IMR-90 (cell line): ENCODE measurements around the gene C8B. TPM values are rescaled to one million over a fixed set of nuclear protein-coding genes. Genes with fewer than 3 reads are reported as not detected.

ENCODE experiments used
- ATAC-seq: fragments of 200-7000 bp; cut with Tn5 transposase; 2 replicates; pipeline ENCODE4 v1.9.1; 2020; ENCODE audit warnings: low read depth, mild to moderate bottlenecking, moderate library complexity
- BruUV-seq: library from RNA; stranded (reverse); fragments of 400-500 nt; replicated peaks from 2 replicates; lab custom pipeline; 2021; lab: Mats Ljungman, UMichigan
- CTCF ChIA-PET: fragments of 300-600 bp; formaldehyde crosslinking; extraction: SDS; loops from one replicate; lab custom pipeline; 2021; ENCODE audit warnings: antibody characterized with exemption; lab: Yijun Ruan, JAX
- POLR2A ChIA-PET: fragments of 300-600 bp; sonication (Branson Sonifier 250); formaldehyde crosslinking; loops from one replicate; lab custom pipeline; 2022; ENCODE audit warnings: antibody characterized with exemption; ENCODE audit not compliant: unreplicated experiment; lab: Charles Lee
- DNase-seq: peaks from one replicate; pipeline ENCODE4 v3.0.0; 2013
- H2AFZ ChIP-seq: replicated peaks from 2 replicates; pipeline ENCODE3; 2013; ENCODE audit warnings: low read length, mild to moderate bottlenecking; ENCODE audit not compliant: poor library complexity
- H2AK5ac ChIP-seq: 2 replicates; pipeline ENCODE4 v1.6.1; 2013; ENCODE audit warnings: low read depth, low read length, inconsistent platforms
- H2AK9ac ChIP-seq: replicated peaks from 2 replicates; pipeline ENCODE3; 2013; ENCODE audit warnings: mild to moderate bottlenecking, low read depth, low read length, moderate library complexity; ENCODE audit not compliant: poor library complexity
- H2BK120ac ChIP-seq: 2 replicates; pipeline ENCODE4 v1.6.1; 2013; ENCODE audit warnings: low read depth, low read length, inconsistent platforms
- H2BK15ac ChIP-seq: 3 replicates; pipeline ENCODE4 v1.6.1; 2013; ENCODE audit warnings: low read depth, low read length, inconsistent platforms
- H2BK20ac ChIP-seq: 2 replicates; pipeline ENCODE4 v1.6.1; 2013; ENCODE audit warnings: low read depth, mild to moderate bottlenecking, inconsistent platforms, low read length, moderate library complexity
- H2BK5ac ChIP-seq: 2 replicates; pipeline ENCODE4 v1.6.1; 2013; ENCODE audit warnings: mild to moderate bottlenecking, low read depth, low read length, inconsistent platforms; ENCODE audit not compliant: poor library complexity, severe bottlenecking
- H3K14ac ChIP-seq: replicated peaks from 2 replicates; pipeline ENCODE4 v1.6.1; 2013; ENCODE audit warnings: low read depth, low read length, inconsistent platforms
- H3K18ac ChIP-seq: 2 replicates; pipeline ENCODE4 v1.6.1; 2013; ENCODE audit warnings: low read depth, low read length, control low read depth
- H3K23ac ChIP-seq: 2 replicates; pipeline ENCODE4 v1.6.1; 2013; ENCODE audit warnings: low read depth, low read length, inconsistent platforms
- H3K27ac ChIP-seq: 2 replicates; pipeline ENCODE4 v1.5.1; 2013; ENCODE audit warnings: mild to moderate bottlenecking, control low read depth, low read length; ENCODE audit not compliant: insufficient read depth
- H3K27me3 ChIP-seq: 2 replicates; pipeline ENCODE4 v1.6.1; 2013; ENCODE audit warnings: low read length; ENCODE audit not compliant: control insufficient read depth, insufficient read depth
- H3K36me3 ChIP-seq: 2 replicates; pipeline ENCODE4 v1.6.1; 2013; ENCODE audit warnings: low read length, mixed read lengths; ENCODE audit not compliant: control insufficient read depth, insufficient read depth
- H3K4ac ChIP-seq: 2 replicates; pipeline ENCODE4 v1.6.1; 2013; ENCODE audit warnings: low read depth, low read length, inconsistent platforms
- H3K4me1 ChIP-seq: 2 replicates; pipeline ENCODE4 v1.6.1; 2013; ENCODE audit warnings: low read length, mixed read lengths; ENCODE audit not compliant: control insufficient read depth, insufficient read depth
- H3K4me2 ChIP-seq: 2 replicates; pipeline ENCODE4 v1.6.1; 2013; ENCODE audit warnings: low read depth, mild to moderate bottlenecking, control low read depth, low read length, moderate library complexity
- H3K4me3 ChIP-seq: 2 replicates; pipeline ENCODE4 v1.5.1; 2013; ENCODE audit warnings: low read depth, mild to moderate bottlenecking, control low read depth, low read length, moderate library complexity; ENCODE audit not compliant: insufficient read depth
- H3K56ac ChIP-seq: 2 replicates; pipeline ENCODE4 v1.6.1; 2013; ENCODE audit warnings: low read length, inconsistent platforms; ENCODE audit not compliant: insufficient read depth; ENCODE audit errors: extremely low read depth
- H3K79me1 ChIP-seq, 2 experiments: 2 replicates each; pipeline ENCODE4 v1.6.1; 2013; ENCODE audit warnings: low read length in 2 of 2, inconsistent platforms in 1 of 2, low read depth in 1 of 2
- H3K9ac ChIP-seq: 2 replicates; pipeline ENCODE4 v1.6.1; 2013; ENCODE audit warnings: low read depth, low read length, control low read depth
- H3K9me1 ChIP-seq: 2 replicates; pipeline ENCODE4 v1.6.1; 2013; ENCODE audit warnings: low read length, inconsistent platforms; ENCODE audit not compliant: insufficient read depth
- H3K9me3 ChIP-seq: 2 replicates; pipeline ENCODE4 v1.6.1; 2013; ENCODE audit warnings: low read length; ENCODE audit not compliant: control insufficient read depth, insufficient read depth
- H4K20me1 ChIP-seq: 2 replicates; pipeline ENCODE4 v1.6.1; 2013; ENCODE audit warnings: low read length, inconsistent platforms; ENCODE audit not compliant: insufficient read depth
- H4K5ac ChIP-seq: 2 replicates; pipeline ENCODE4 v1.6.1; 2013; ENCODE audit warnings: mild to moderate bottlenecking, low read depth, low read length, control low read depth
- H4K8ac ChIP-seq, 2 experiments: 2 replicates each; pipeline ENCODE4 v1.6.1; 2013; ENCODE audit warnings: low read depth in 2 of 2, low read length in 2 of 2, control low read depth in 1 of 2, inconsistent platforms in 1 of 2
- H4K91ac ChIP-seq: 2 replicates; pipeline ENCODE4 v1.6.1; 2013; ENCODE audit warnings: low read depth, low read length, inconsistent platforms; ENCODE audit not compliant: insufficient read depth
- BHLHE40 ChIP-seq: fragments of 150-350 bp; IDR thresholded peaks from 2 replicates; pipeline ENCODE4 v1.6.1; 2016; ENCODE audit warnings: mild to moderate bottlenecking, low read depth, low read length
- CEBPB ChIP-seq: IDR thresholded peaks from 2 replicates; pipeline ENCODE4 v1.6.1; 2012; ENCODE audit warnings: low read depth, low read length, improper control_type of control experiment
- ELK1 ChIP-seq: fragments of 150-350 bp; IDR thresholded peaks from 2 replicates; pipeline ENCODE4 v1.6.1; 2016; ENCODE audit warnings: low read depth, mild to moderate bottlenecking, low read length, moderate library complexity, borderline replicate concordance
- FOS ChIP-seq: fragments of 150-350 bp; IDR thresholded peaks from 2 replicates; pipeline ENCODE4 v1.6.1; 2016; ENCODE audit warnings: low read depth, low read length
- MAFK ChIP-seq: IDR thresholded peaks from 2 replicates; pipeline ENCODE4 v1.6.1; 2012; ENCODE audit warnings: low read depth, low read length, improper control_type of control experiment
- MAZ ChIP-seq: IDR thresholded peaks from 2 replicates; pipeline ENCODE4 v1.6.1; 2012; ENCODE audit warnings: low read depth, mild to moderate bottlenecking, low read length, improper control_type of control experiment, moderate library complexity, borderline replicate concordance
- MXI1 ChIP-seq: IDR thresholded peaks from 2 replicates; pipeline ENCODE4 v1.6.1; 2012; ENCODE audit warnings: low read depth, mild to moderate bottlenecking, low read length, moderate library complexity, borderline replicate concordance
- POLR2A ChIP-seq: IDR thresholded peaks from 2 replicates; pipeline ENCODE4 v1.6.1; 2012; ENCODE audit warnings: mild to moderate bottlenecking, low read depth, low read length
- RCOR1 ChIP-seq: IDR thresholded peaks from 2 replicates; pipeline ENCODE4 v1.6.1; 2012; ENCODE audit warnings: mild to moderate bottlenecking, low read length, improper control_type of control experiment; ENCODE audit not compliant: insufficient replicate concordance
- RFX5 ChIP-seq: IDR thresholded peaks from 2 replicates; pipeline ENCODE4 v1.8.0; 2012; ENCODE audit warnings: low read depth, mild to moderate bottlenecking, low read length, moderate library complexity
- USF2 ChIP-seq: fragments of 150-350 bp; IDR thresholded peaks from 2 replicates; pipeline ENCODE4 v1.6.1; 2017; ENCODE audit warnings: mild to moderate bottlenecking, antibody characterized with exemption, low read length, low read depth
- WGBS, 2 experiments: methylation state at CpG; one replicate each; pipeline versions ENCODE4 v1.1.5 to v1.1.7; 2013; ENCODE audit warnings: missing lambda C conversion rate in 2 of 2; ENCODE audit not compliant: insufficient read length in 1 of 2; ENCODE audit errors: extremely low coverage in 2 of 2; 5-methylcytosine and 5-hydroxymethylcytosine counted together
- dilution Hi-C: fragments of 300-500 bp; cut with HindIII; formaldehyde crosslinking; loops from one replicate; pipeline ENCODE4 v1.14.3; 2018; ENCODE audit warnings: low sequenced_read_pairs; ENCODE audit not compliant: unreplicated experiment
- in situ Hi-C: fragments of 300-500 bp; cut with MboI; formaldehyde crosslinking; loops from 3 replicates; pipeline ENCODE4 v1.14.3; 2019; ENCODE audit warnings: low sequenced_read_pairs, inconsistent platforms, mixed read lengths
- intact Hi-C: fragments of 100-400 bp; cut with micrococcal nuclease; formaldehyde crosslinking; loops from 2 replicates; pipeline ENCODE4 v1.10.0; 2022
- polyA plus RNA-seq, 3 experiments: library from polyadenylated mRNA; depleted of rRNA; stranded (reverse); fragments of >200 nt; gene quantifications; 2 replicates each; pipeline ENCODE4 v1.2.3, GENCODE V29; 2012; ENCODE audit warnings: low replicate concordance in 1 of 3
- total RNA-seq: library from RNA; depleted of rRNA; stranded (reverse); fragments of >200 nt; gene quantifications from 2 replicates; pipeline ENCODE4 v1.2.3, GENCODE V29; 2012
- TF ChIP-seq, protein P1 (sequence below): conservative IDR thresholded peaks from 2 replicates; pipeline ENCODE4 v1.5.1; 2012; ENCODE audit warnings: mild to moderate bottlenecking, low read depth, low read length, improper control_type of control experiment

Gene C8B
- total and polyA plus RNA-seq, 2 of the 4 experiments (the other 2 are of a cell fraction) = not detected

GRCh38 chr1:56922507-56922906 lies 43.3 kb downstream of the C8B start:
- H4K91ac ChIP-seq = no peak overlapping the region
- no peak overlapping the region for H2AFZ ChIP-seq
- no peak overlapping the region for H2AK9ac ChIP-seq
- H3K14ac ChIP-seq = no peak overlapping the region
- CTCF ChIA-PET = no interaction called here
- H4K8ac ChIP-seq = no peak overlapping the region
- no peaks in the 10 kb centered on the region for H3K9me3 ChIP-seq
- no peaks in the 10 kb centered on the region for H3K9me1 ChIP-seq
- H3K4me2 ChIP-seq = no peak overlapping the region
- no TSS peak for BruUV-seq
- H2BK5ac ChIP-seq = no peak overlapping the region
- no peak overlapping the region for H3K27ac ChIP-seq
- no peak overlapping the region for H3K4me3 ChIP-seq
- H3K18ac ChIP-seq = no peak overlapping the region
- no peaks in the 10 kb centered on the region for H4K20me1 ChIP-seq
- POLR2A ChIA-PET = no interaction called here
- no peak overlapping the region for H3K4ac ChIP-seq
- H4K5ac ChIP-seq = no peak overlapping the region
- H2BK15ac ChIP-seq = no peak overlapping the region
- no peak for TF ChIP-seq USF2
- TF ChIP-seq, protein P1, sequence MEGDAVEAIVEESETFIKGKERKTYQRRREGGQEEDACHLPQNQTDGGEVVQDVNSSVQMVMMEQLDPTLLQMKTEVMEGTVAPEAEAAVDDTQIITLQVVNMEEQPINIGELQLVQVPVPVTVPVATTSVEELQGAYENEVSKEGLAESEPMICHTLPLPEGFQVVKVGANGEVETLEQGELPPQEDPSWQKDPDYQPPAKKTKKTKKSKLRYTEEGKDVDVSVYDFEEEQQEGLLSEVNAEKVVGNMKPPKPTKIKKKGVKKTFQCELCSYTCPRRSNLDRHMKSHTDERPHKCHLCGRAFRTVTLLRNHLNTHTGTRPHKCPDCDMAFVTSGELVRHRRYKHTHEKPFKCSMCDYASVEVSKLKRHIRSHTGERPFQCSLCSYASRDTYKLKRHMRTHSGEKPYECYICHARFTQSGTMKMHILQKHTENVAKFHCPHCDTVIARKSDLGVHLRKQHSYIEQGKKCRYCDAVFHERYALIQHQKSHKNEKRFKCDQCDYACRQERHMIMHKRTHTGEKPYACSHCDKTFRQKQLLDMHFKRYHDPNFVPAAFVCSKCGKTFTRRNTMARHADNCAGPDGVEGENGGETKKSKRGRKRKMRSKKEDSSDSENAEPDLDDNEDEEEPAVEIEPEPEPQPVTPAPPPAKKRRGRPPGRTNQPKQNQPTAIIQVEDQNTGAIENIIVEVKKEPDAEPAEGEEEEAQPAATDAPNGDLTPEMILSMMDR = no peak
- TF ChIP-seq MAFK = no peak
- no peak for TF ChIP-seq RFX5
- no peak for TF ChIP-seq POLR2A
- TF ChIP-seq RCOR1 = no peak
- TF ChIP-seq CEBPB = no peak
- TF ChIP-seq MXI1 = no peak
- no peak for TF ChIP-seq FOS
- TF ChIP-seq ELK1 = no peak
- TF ChIP-seq MAZ = no peak
- no peak for TF ChIP-seq BHLHE40
- H3K27me3 ChIP-seq = no peaks in the 10 kb centered on the region; the same call in 1 of the 2 replicates
- H3K79me1 ChIP-seq = no peaks in the 10 kb centered on the region
- DNase-seq (no peak), ATAC-seq (no peak)
- no peak overlapping the region for H3K56ac ChIP-seq
- no peak overlapping the region for H2BK120ac ChIP-seq
- H3K9ac ChIP-seq = no peak overlapping the region
- WGBS, 2 experiments = no CpG with 5 or more reads among the region's 1 CpG
- no peak overlapping the region for H2AK5ac ChIP-seq
- no peak overlapping the region for H3K23ac ChIP-seq
- H3K4me1 ChIP-seq = peaks cover 5% of the 10 kb centered on the region
- in situ Hi-C loops (no loop called here), dilution Hi-C loops (no loop called here), intact Hi-C loops (no loop called here)
- no peak overlapping the region for H2BK20ac ChIP-seq
- no peaks in the 10 kb centered on the region for H3K36me3 ChIP-seq
